OCI-LY7 (cell line): ENCODE measurements around the gene TBL1XR1.

Source experiments
- CTCF ChIP-seq: fragments of 200-600 bp; sonication (generic); conservative IDR thresholded peaks from 2 replicates; pipeline ENCODE4 v1.5.1; 2014; ENCODE audit warnings: mild to moderate bottlenecking, antibody characterized with exemption, low read length, moderate library complexity, mixed read lengths
- EZH2phosphoT487 ChIP-seq: fragments of 200-600 bp; sonication (generic); IDR thresholded peaks from 2 replicates; pipeline ENCODE4 v1.6.1; 2018; ENCODE audit warnings: low read depth, borderline replicate concordance, mild to moderate bottlenecking, mixed run types, antibody characterized with exemption, low read length, moderate library complexity, mixed read lengths

- TF ChIP-seq CTCF, result no peak
- no peak for TF ChIP-seq EZH2phosphoT487
Measured at GRCh38 chr3:177182352-177182751, 14.9 kb downstream of the TBL1XR1 start.
